ENCODE results near the gene OR2AE1. TPM values are rescaled to one million over a fixed set of nuclear protein-coding genes. Genes with fewer than 3 reads are reported as not detected.

The OR2AE1 gene
- polyA plus RNA-seq, 3 donors: not detected

DNA sequence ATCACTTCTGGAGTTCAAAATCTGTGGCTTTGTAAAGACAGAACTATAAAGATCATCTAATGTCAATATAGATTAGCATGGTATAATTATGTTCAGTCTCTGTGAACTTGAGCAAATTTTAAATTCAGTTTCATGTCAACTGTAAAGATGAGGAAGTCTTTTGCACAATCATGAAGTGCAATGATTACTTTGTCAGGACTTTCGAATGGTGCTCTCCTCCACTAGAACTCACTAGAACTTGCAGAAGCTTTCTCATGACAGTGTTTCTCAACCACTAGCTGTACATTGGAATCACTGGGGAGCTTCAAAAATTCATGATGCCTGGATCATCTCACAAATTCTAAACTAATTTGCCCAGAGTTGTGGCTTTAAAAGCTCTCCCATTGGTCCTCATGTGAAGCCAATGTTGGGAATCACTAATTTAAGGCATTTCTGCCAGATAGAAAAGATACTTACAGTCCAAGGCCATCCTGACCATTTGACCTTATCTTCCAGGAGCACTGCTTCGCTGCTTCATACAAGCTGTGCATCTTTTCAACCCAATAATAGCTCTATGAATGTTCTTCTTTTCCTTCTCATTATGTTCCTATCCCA is 12.9 kb downstream of the OR2AE1 start:
- Histone ChIP-seq H3K36me3 (replicated peaks in 1 of 2; ENCODE audit: control insufficient read depth in 1 of 2, insufficient read depth in 2 of 2, low read length in 2 of 2) (no peaks in the 10 kb centered on the region), H3K4me3 (replicated peaks in 1 of 3; ENCODE audit: low read depth in 2 of 3, low read length in 3 of 3) (no peak overlapping the region), H3K4me1 (ENCODE audit: control insufficient read depth in 1 of 2, insufficient read depth in 2 of 2, low read length in 2 of 2) (no peaks in the 10 kb centered on the region), H3K27ac (ENCODE audit: low read depth in 1 of 2, low read length in 2 of 2) (no peak overlapping the region), H4K20me1 (ENCODE audit: insufficient read depth, low read length) (no peaks in the 10 kb centered on the region), H3K79me2 (ENCODE audit: insufficient read depth, low read length) (no peaks in the 10 kb centered on the region), H3K9ac (ENCODE audit: insufficient read depth, low read length, poor library complexity, severe bottlenecking) (no peak overlapping the region), H3K9me3 (replicated peaks in 1 of 2; ENCODE audit: control insufficient read depth in 1 of 2, insufficient read depth in 1 of 2, low read length in 2 of 2) (no peaks in the 10 kb centered on the region), H3K4me2 (replicated peaks; ENCODE audit: extremely low read depth, low read length, poor library complexity, severe bottlenecking) (no peak overlapping the region), H2AFZ (ENCODE audit: insufficient read depth, low read depth, low read length, poor library complexity, severe bottlenecking) (no peak overlapping the region), H3K27me3 (ENCODE audit: control insufficient read depth in 2 of 2, insufficient read depth in 2 of 2, low read length in 2 of 2) (peaks cover 0 to 2% of the 10 kb centered on the region in 2 donors)
- TF ChIP-seq, protein P1, sequence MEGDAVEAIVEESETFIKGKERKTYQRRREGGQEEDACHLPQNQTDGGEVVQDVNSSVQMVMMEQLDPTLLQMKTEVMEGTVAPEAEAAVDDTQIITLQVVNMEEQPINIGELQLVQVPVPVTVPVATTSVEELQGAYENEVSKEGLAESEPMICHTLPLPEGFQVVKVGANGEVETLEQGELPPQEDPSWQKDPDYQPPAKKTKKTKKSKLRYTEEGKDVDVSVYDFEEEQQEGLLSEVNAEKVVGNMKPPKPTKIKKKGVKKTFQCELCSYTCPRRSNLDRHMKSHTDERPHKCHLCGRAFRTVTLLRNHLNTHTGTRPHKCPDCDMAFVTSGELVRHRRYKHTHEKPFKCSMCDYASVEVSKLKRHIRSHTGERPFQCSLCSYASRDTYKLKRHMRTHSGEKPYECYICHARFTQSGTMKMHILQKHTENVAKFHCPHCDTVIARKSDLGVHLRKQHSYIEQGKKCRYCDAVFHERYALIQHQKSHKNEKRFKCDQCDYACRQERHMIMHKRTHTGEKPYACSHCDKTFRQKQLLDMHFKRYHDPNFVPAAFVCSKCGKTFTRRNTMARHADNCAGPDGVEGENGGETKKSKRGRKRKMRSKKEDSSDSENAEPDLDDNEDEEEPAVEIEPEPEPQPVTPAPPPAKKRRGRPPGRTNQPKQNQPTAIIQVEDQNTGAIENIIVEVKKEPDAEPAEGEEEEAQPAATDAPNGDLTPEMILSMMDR (IDR thresholded peaks at IDR 0.05): no peak
- Mint-ChIP-seq H3K9me3 (peaks cover 4 to 13% (median 6%) of the 10 kb centered on the region in 7 donors), H3K4me3 (no peak overlapping the region), H3K36me3 (no peaks in the 10 kb centered on the region), H3K4me1 (no peaks in the 10 kb centered on the region), H3K27ac (no peak overlapping the region), H3K27me3 (ENCODE audit: low read depth in 3 of 3) (peaks cover 2 to 10% (median 5%) of the 10 kb centered on the region in 3 donors)
- WGBS (ENCODE audit: insufficient coverage): 73% methylated on average over 2 of the region's 2 CpGs
- intact Hi-C loops (cut with micrococcal nuclease): no loop called here
- no peak for DNase-seq

DNA sequence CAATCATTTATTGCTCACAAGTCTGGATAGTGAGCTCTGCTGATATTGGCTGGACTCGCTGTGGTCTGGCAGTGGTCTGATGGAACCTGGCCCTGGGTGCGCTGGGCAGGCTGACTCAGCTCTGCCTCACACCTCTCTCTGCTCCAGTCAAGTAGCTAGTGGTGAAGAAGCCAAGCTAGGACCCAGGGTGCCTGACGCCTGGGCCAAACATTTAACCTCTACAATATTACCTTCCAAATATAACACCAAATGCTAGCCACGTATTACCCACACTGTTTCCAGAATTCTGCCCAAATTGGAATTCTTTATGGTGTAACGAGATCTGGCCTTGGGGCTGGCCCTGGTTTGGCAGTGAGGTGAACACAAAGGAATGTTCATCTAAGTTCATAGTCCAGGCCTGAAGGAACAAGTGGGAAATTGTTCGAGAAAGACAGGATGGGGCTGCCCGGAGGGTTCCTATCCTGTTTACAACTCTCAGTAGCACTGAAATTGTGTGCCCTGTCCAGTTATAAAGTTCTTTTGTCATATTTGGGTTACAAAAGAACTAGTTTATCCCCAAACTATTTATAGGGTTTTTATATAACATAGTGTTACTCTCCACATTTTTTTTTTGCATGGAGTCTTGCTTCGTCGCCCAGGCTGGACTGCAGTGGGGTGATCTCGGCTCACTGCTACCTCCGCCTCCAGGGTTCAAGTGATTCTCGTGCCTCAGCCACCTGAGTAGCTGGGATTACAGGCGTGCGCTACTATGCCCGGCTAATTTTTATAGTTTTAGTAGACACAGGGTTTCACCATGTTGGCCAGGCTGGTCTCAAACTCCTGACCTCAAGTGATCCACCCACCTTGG is 16.3 kb downstream of the OR2AE1 start:
- no peak overlapping the region for H3K27ac Mint-ChIP-seq

More for the DNA sequence above, 16.3 kb downstream of the OR2AE1 start:
- H3K27ac ChIP-seq (ENCODE audit: low read depth in 1 of 2, low read length in 2 of 2): no peak overlapping the region
- no peak overlapping the region for H2AFZ ChIP-seq (ENCODE audit: insufficient read depth, low read depth, low read length, poor library complexity, severe bottlenecking)
- no peaks in the 10 kb centered on the region for H3K79me2 ChIP-seq (ENCODE audit: insufficient read depth, low read length)
- H3K27me3 Mint-ChIP-seq (ENCODE audit: low read depth in 3 of 3): peaks cover 0 to 14% (median 7%) of the 10 kb centered on the region in 3 donors
- H3K36me3 Mint-ChIP-seq: no peaks in the 10 kb centered on the region
- intact Hi-C loops (cut with micrococcal nuclease): no loop called here
- no peak overlapping the region for H3K4me3 ChIP-seq (replicated peaks in 1 of 3; ENCODE audit: low read depth in 2 of 3, low read length in 3 of 3)
- TF ChIP-seq, protein P1 (IDR thresholded peaks at IDR 0.05): no peak
- H3K4me3 Mint-ChIP-seq: no peak overlapping the region
- no peaks in the 10 kb centered on the region for H3K4me1 Mint-ChIP-seq
- no peaks in the 10 kb centered on the region for H3K4me1 ChIP-seq (ENCODE audit: control insufficient read depth in 1 of 2, insufficient read depth in 2 of 2, low read length in 2 of 2)
- no peaks in the 10 kb centered on the region for H3K36me3 ChIP-seq (replicated peaks in 1 of 2; ENCODE audit: control insufficient read depth in 1 of 2, insufficient read depth in 2 of 2, low read length in 2 of 2)
- H3K9me3 Mint-ChIP-seq: peaks cover 0 to 11% (median 4%) of the 10 kb centered on the region in 7 donors
- H3K4me2 ChIP-seq (replicated peaks; ENCODE audit: extremely low read depth, low read length, poor library complexity, severe bottlenecking): no peak overlapping the region
- no peak overlapping the region for H3K9ac ChIP-seq (ENCODE audit: insufficient read depth, low read length, poor library complexity, severe bottlenecking)
- H3K27me3 ChIP-seq (ENCODE audit: control insufficient read depth in 2 of 2, insufficient read depth in 2 of 2, low read length in 2 of 2): peaks cover 0 to 2% of the 10 kb centered on the region in 2 donors
- no peaks in the 10 kb centered on the region for H4K20me1 ChIP-seq (ENCODE audit: insufficient read depth, low read length)
- 84% methylated on average over 8 of the region's 15 CpGs for whole genome bisulfite sequencing (ENCODE audit: insufficient coverage)
- no peak for DNase-seq
- H3K9me3 ChIP-seq (replicated peaks in 1 of 2; ENCODE audit: control insufficient read depth in 1 of 2, insufficient read depth in 1 of 2, low read length in 2 of 2): no peaks in the 10 kb centered on the region

Data from CD14-positive monocyte (primary cell).